Ramos (cell line): ENCODE results near the gene DYNLT4.

Experiments
- in situ Hi-C: fragments of 300-500 bp; cut with MboI; formaldehyde crosslinking; loops from one replicate; pipeline ENCODE4 v1.14.3; 2022; ENCODE audit warnings: low sequenced_read_pairs; ENCODE audit not compliant: unreplicated experiment

Gene DYNLT4

GRCh38 chr1:44806704-44807363, at the start of gene DYNLT4:
Gene DYNLT4, minus strand, starts transcription at chr1:44807351. Its CDS starts 683 bp downstream, at chr1:44806668.
- in situ Hi-C loops: loop anchor here (25.0 kb wide), 1 partner anchor 705 kb away; the partner anchor contains the start of genes CCDC163, MMACHC and PRDX1

GRCh38 chr1:44855742-44856141, 48.6 kb upstream of the DYNLT4 start:
- in situ Hi-C loops: no loop called here

- in situ Hi-C loops: no loop called here
Observed at GRCh38 chr1:44854970-44855369, 47.8 kb upstream of the DYNLT4 start.

- in situ Hi-C loops: no loop called here
Observed at GRCh38 chr1:44853201-44853600, 46.0 kb upstream of the DYNLT4 start.

- in situ Hi-C loops: no loop called here
Observed at GRCh38 chr1:44851308-44851707, 44.2 kb upstream of the DYNLT4 start.

GRCh38 chr1:44849575-44850132, 42.5 kb upstream of the DYNLT4 start:
- in situ Hi-C loops: no loop called here

- in situ Hi-C loops: no loop called here
Observed at GRCh38 chr1:44848456-44849181, 41.5 kb upstream of the DYNLT4 start.

- in situ Hi-C loops: no loop called here
Observed at GRCh38 chr1:44847845-44848244, 40.7 kb upstream of the DYNLT4 start.

GRCh38 chr1:44846985-44847384, 39.8 kb upstream of the DYNLT4 start:
- in situ Hi-C loops: no loop called here

- in situ Hi-C loops: no loop called here
Observed at GRCh38 chr1:44842862-44843655, 35.9 kb upstream of the DYNLT4 start, which contains the start of gene PTCH2. Gene PTCH2, minus strand, starts transcription at chr1:44843253. Its CDS starts 321 bp downstream, at chr1:44842932.

- in situ Hi-C loops: no loop called here
Observed at GRCh38 chr1:44842486-44842861, 35.3 kb upstream of the DYNLT4 start.

GRCh38 chr1:44839576-44839975, 32.4 kb upstream of the DYNLT4 start:
- in situ Hi-C loops: loop anchor here (10.0 kb wide), 1 partner anchor 455 kb away; no protein-coding TSS in a partner anchor

GRCh38 chr1:44838294-44838693, 31.1 kb upstream of the DYNLT4 start:
- in situ Hi-C loops: loop anchor here (10.0 kb wide), 1 partner anchor 457 kb away; no protein-coding TSS in a partner anchor

- in situ Hi-C loops: loop anchor here (10.0 kb wide), 1 partner anchor 459 kb away; no protein-coding TSS in a partner anchor
Observed at GRCh38 chr1:44835738-44836675, 28.9 kb upstream of the DYNLT4 start.

GRCh38 chr1:44834328-44834727, 27.2 kb upstream of the DYNLT4 start:
- in situ Hi-C loops: loop anchor here (10.0 kb wide), 1 partner anchor 460 kb away; no protein-coding TSS in a partner anchor

GRCh38 chr1:44832056-44832705, 25.0 kb upstream of the DYNLT4 start:
- in situ Hi-C loops: loop anchor here (10.0 kb wide), 1 partner anchor 463 kb away; no protein-coding TSS in a partner anchor

- in situ Hi-C loops: loop anchor here (10.0 kb wide), 1 partner anchor 463 kb away; no protein-coding TSS in a partner anchor
Observed at GRCh38 chr1:44831516-44831915, 24.4 kb upstream of the DYNLT4 start.

GRCh38 chr1:44830900-44831304, 23.8 kb upstream of the DYNLT4 start:
- in situ Hi-C loops: loop anchor here (10.0 kb wide), 1 partner anchor 464 kb away; no protein-coding TSS in a partner anchor
